ENCODE measurements around the gene C16orf54.

- no peak for TF ChIP-seq TCF7L2 (IDR thresholded peaks at IDR 0.05; ENCODE audit: low read depth, low read length)
- TF ChIP-seq, protein P1, sequence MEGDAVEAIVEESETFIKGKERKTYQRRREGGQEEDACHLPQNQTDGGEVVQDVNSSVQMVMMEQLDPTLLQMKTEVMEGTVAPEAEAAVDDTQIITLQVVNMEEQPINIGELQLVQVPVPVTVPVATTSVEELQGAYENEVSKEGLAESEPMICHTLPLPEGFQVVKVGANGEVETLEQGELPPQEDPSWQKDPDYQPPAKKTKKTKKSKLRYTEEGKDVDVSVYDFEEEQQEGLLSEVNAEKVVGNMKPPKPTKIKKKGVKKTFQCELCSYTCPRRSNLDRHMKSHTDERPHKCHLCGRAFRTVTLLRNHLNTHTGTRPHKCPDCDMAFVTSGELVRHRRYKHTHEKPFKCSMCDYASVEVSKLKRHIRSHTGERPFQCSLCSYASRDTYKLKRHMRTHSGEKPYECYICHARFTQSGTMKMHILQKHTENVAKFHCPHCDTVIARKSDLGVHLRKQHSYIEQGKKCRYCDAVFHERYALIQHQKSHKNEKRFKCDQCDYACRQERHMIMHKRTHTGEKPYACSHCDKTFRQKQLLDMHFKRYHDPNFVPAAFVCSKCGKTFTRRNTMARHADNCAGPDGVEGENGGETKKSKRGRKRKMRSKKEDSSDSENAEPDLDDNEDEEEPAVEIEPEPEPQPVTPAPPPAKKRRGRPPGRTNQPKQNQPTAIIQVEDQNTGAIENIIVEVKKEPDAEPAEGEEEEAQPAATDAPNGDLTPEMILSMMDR (IDR thresholded peaks at IDR 0.05) = no peak
These were observed 12.2 kb upstream of the C16orf54 start for GRCh38 chr16:29757950-29758466.

Data from Panc1 (cell line).